IPS DF 4.7 (cell line): ENCODE results near the gene ALX1.
"Not testable (repeated sequence)": the region's sequence is repeated elsewhere in the genome, so short reads cannot be mapped to it uniquely, and the experiment has no call there.

Experiments used
- DNase-seq: peaks from one replicate; pipeline ENCODE4 v3.0.0-alpha.2; 2013; ENCODE audit warnings: low spot score; ENCODE audit errors: extremely low read depth

Gene ALX1

GRCh38 chr12:85299053-85299452 is 19.0 kb downstream of the ALX1 start:
- DNase-seq: no peak

- DNase-seq: no peak
Observed at GRCh38 chr12:85301051-85301450, 21.0 kb downstream of the ALX1 start.

GRCh38 chr12:85308374-85308773 is 28.4 kb downstream of the ALX1 start:
- DNase-seq: no peak

- no peak for DNase-seq
Observed at GRCh38 chr12:85309125-85309566, 29.1 kb downstream of the ALX1 start.

GRCh38 chr12:85310025-85310424 is 30.0 kb downstream of the ALX1 start:
- no peak for DNase-seq

- no peak for DNase-seq
Observed at GRCh38 chr12:85310456-85311076, 30.5 kb downstream of the ALX1 start.

GRCh38 chr12:85317866-85318636 is 38.0 kb downstream of the ALX1 start:
- not testable (repeated sequence) for DNase-seq

GRCh38 chr12:85322715-85323114 is 42.7 kb downstream of the ALX1 start:
- no peak for DNase-seq

GRCh38 chr12:85325442-85325841 is 45.4 kb downstream of the ALX1 start:
- no peak for DNase-seq

GRCh38 chr12:85329913-85330312 is 49.9 kb downstream of the ALX1 start:
- no peak for DNase-seq

- DNase-seq: no peak
Observed at GRCh38 chr12:85348779-85349178, 68.8 kb downstream of the ALX1 start.

GRCh38 chr12:85350356-85350755 is 70.3 kb downstream of the ALX1 start:
- DNase-seq: no peak
